NT2/D1 (cell line): Measurements from ENCODE around the gene TRIL.

Experiments
- SUZ12 ChIP-seq: IDR thresholded peaks from 2 replicates; pipeline ENCODE4 v1.6.1; 2011; ENCODE audit not compliant: insufficient read length, insufficient read depth; ENCODE audit errors: extremely low read depth
- ZNF274 ChIP-seq: IDR thresholded peaks from 2 replicates; pipeline ENCODE4 v1.6.1; 2011; ENCODE audit warnings: mild to moderate bottlenecking, low read depth, low read length

DNA sequence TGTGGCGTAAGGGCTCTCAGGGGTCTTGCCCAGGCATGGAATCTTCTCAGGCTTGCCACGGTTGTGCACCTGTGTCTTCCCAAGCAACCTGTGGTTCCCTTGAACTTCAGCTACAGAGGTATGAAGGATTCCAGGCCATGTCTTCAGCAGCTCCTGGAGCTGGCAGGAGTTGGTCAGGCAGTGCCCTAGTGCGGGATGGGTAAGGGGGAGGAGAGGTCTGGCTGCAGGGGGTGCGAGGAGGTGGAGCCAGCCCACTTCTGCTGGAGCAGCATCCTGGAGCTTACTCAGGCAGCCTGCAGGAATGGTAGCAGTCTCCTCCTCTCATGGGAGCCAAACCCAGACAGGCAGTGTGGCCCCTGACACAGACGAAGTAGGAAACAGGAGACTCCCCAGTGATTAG lies 3.8 kb upstream of the TRIL start:
- no peak for TF ChIP-seq ZNF274
- no peak for TF ChIP-seq SUZ12
